Activated naive CD4-positive, alpha-beta T cell treated with anti-CD3 and anti-CD28 coated beads for 36 hours (primary cell): ENCODE data around the gene EPB41L4B. TPM values are rescaled to one million over a fixed set of nuclear protein-coding genes. Genes with fewer than 3 reads are reported as not detected.

Experiments
- CTCF ChIA-PET: fragments of 350-600 bp; sonication (Branson Sonifier 250); formaldehyde crosslinking; loops from one replicate; lab custom pipeline; 2021; ENCODE audit warnings: antibody characterized with exemption; lab: Charles Lee
- DNase-seq: peaks from one replicate; pipeline ENCODE4 v3.0.0-alpha.2; 2020
- H3K27ac Mint-ChIP-seq: one replicate; pipeline ENCODE4 v1.8.0; 2021; ENCODE audit warnings: mild to moderate bottlenecking, mixed read lengths
- H3K27me3 Mint-ChIP-seq: one replicate; pipeline ENCODE4 v1.8.0; 2021; ENCODE audit warnings: low read depth, mixed read lengths
- H3K36me3 Mint-ChIP-seq: one replicate; pipeline ENCODE4 v1.8.0; 2021; ENCODE audit warnings: low read depth, mixed read lengths
- H3K4me1 Mint-ChIP-seq: one replicate; pipeline ENCODE4 v1.8.0; 2021; ENCODE audit warnings: low read depth, mixed read lengths
- H3K4me3 Mint-ChIP-seq: one replicate; pipeline ENCODE4 v1.8.0; 2021; ENCODE audit warnings: mild to moderate bottlenecking, moderate library complexity, mixed read lengths
- H3K9me3 Mint-ChIP-seq: one replicate; pipeline ENCODE4 v1.8.0; 2021; ENCODE audit warnings: mixed read lengths
- intact Hi-C: fragments of 100-400 bp; cut with micrococcal nuclease; formaldehyde crosslinking; loops from one replicate; pipeline ENCODE4 v1.15.1; 2023
- total RNA-seq, 2 experiments: library from RNA; stranded (reverse); gene quantifications; one replicate each; pipeline ENCODE4 v1.2.3, GENCODE V29; 2021

EPB41L4B gene
- total RNA-seq, 2 experiments from 2014 or later, result 0.24 to 0.25 TPM

GRCh38 chr9:109245310-109245897 is 75.5 kb downstream of the EPB41L4B start:
- no peaks in the 10 kb centered on the region for H3K9me3 Mint-ChIP-seq

GRCh38 chr9:109244179-109245132 is 76.4 kb downstream of the EPB41L4B start:
- peaks cover 17% of the 10 kb centered on the region for H3K27me3 Mint-ChIP-seq
- peak overlapping the region; percentile 42 for H3K27ac Mint-ChIP-seq
- no peak overlapping the region for H3K4me3 Mint-ChIP-seq
- CTCF ChIA-PET, result interaction anchor here (0.7 to 1.4 kb wide), 5 partner anchors 14 to 355 kb away, joined by 3 to 5 read pairs (median 4); no protein-coding TSS in a partner anchor
- peak; percentile 80 for DNase-seq
- intact Hi-C loops, result loop anchor here (1.0 to 10.0 kb wide), 4 partner anchors 77 to 280 kb away; partner anchors contain the start of gene EPB41L4B
- no peaks in the 10 kb centered on the region for H3K9me3 Mint-ChIP-seq
- no peaks in the 10 kb centered on the region for H3K36me3 Mint-ChIP-seq
- no peaks in the 10 kb centered on the region for H3K4me1 Mint-ChIP-seq

More at GRCh38 chr9:109245310-109245897, 75.5 kb downstream of the EPB41L4B start:
- no peak for DNase-seq
- CTCF ChIA-PET, result interaction anchor here (0.6 to 1.4 kb wide), 7 partner anchors 9 to 356 kb away, joined by 3 to 5 read pairs (median 3); no protein-coding TSS in a partner anchor
- Mint-ChIP-seq H3K27ac (no peak overlapping the region), H3K27me3 (peaks cover 14% of the 10 kb centered on the region), H3K4me1 (no peaks in the 10 kb centered on the region), H3K4me3 (no peak overlapping the region), H3K36me3 (no peaks in the 10 kb centered on the region)
- intact Hi-C loops, result loop anchor here (10.0 kb wide), 1 partner anchor 279 kb away; no protein-coding TSS in a partner anchor

GRCh38 chr9:109242741-109243140 is 78.1 kb downstream of the EPB41L4B start:
- CTCF ChIA-PET, result interaction anchor here (0.7 kb wide), 1 partner anchor 1430 kb away, joined by 4 read pairs; no protein-coding TSS in a partner anchor
- Mint-ChIP-seq H3K27me3 (peaks cover 17% of the 10 kb centered on the region), H3K27ac (no peak overlapping the region), H3K4me3 (no peak overlapping the region), H3K4me1 (no peaks in the 10 kb centered on the region), H3K36me3 (no peaks in the 10 kb centered on the region), H3K9me3 (no peaks in the 10 kb centered on the region)
- DNase-seq, result no peak
- intact Hi-C loops, result loop anchor here (10.0 kb wide), 1 partner anchor 282 kb away; no protein-coding TSS in a partner anchor

- Mint-ChIP-seq H3K4me3 (no peak overlapping the region), H3K9me3 (no peaks in the 10 kb centered on the region), H3K4me1 (no peaks in the 10 kb centered on the region), H3K36me3 (no peaks in the 10 kb centered on the region), H3K27me3 (peaks cover 24% of the 10 kb centered on the region), H3K27ac (no peak overlapping the region)
- intact Hi-C loops, result loop anchor here (10.0 kb wide), 1 partner anchor 283 kb away; no protein-coding TSS in a partner anchor
- no peak for DNase-seq
- CTCF ChIA-PET, result no interaction called here
Observed at GRCh38 chr9:109242014-109242413, 78.8 kb downstream of the EPB41L4B start.

- Mint-ChIP-seq H3K27me3 (peaks cover 24% of the 10 kb centered on the region), H3K27ac (no peak overlapping the region), H3K4me1 (no peaks in the 10 kb centered on the region), H3K9me3 (no peaks in the 10 kb centered on the region), H3K36me3 (no peaks in the 10 kb centered on the region), H3K4me3 (no peak overlapping the region)
- intact Hi-C loops, result loop anchor here (10.0 kb wide), 1 partner anchor 284 kb away; no protein-coding TSS in a partner anchor
- CTCF ChIA-PET, result no interaction called here
- no peak for DNase-seq
Observed at GRCh38 chr9:109241207-109241606, 79.7 kb downstream of the EPB41L4B start.

GRCh38 chr9:109239240-109239639 is 81.6 kb downstream of the EPB41L4B start:
- Mint-ChIP-seq H3K9me3 (no peaks in the 10 kb centered on the region), H3K36me3 (no peaks in the 10 kb centered on the region), H3K4me1 (no peaks in the 10 kb centered on the region), H3K27me3 (peaks cover 20% of the 10 kb centered on the region), H3K27ac (no peak overlapping the region), H3K4me3 (no peak overlapping the region)
- CTCF ChIA-PET, result no interaction called here
- DNase-seq, result no peak
- intact Hi-C loops, result no loop called here

GRCh38 chr9:109238655-109239054 is 82.2 kb downstream of the EPB41L4B start:
- Mint-ChIP-seq H3K4me3 (no peak overlapping the region), H3K4me1 (no peaks in the 10 kb centered on the region), H3K27me3 (peaks cover 17% of the 10 kb centered on the region), H3K27ac (no peak overlapping the region), H3K36me3 (no peaks in the 10 kb centered on the region), H3K9me3 (no peaks in the 10 kb centered on the region)
- DNase-seq, result no peak
- intact Hi-C loops, result no loop called here
- CTCF ChIA-PET, result no interaction called here

GRCh38 chr9:109238125-109238524 is 82.7 kb downstream of the EPB41L4B start:
- peaks cover 12% of the 10 kb centered on the region for H3K27me3 Mint-ChIP-seq
- no peak overlapping the region for H3K4me3 Mint-ChIP-seq
- no peaks in the 10 kb centered on the region for H3K4me1 Mint-ChIP-seq
- no peak for DNase-seq
- no peaks in the 10 kb centered on the region for H3K9me3 Mint-ChIP-seq
- CTCF ChIA-PET, result no interaction called here
- H3K36me3 Mint-ChIP-seq, result no peaks in the 10 kb centered on the region
- H3K27ac Mint-ChIP-seq, result no peak overlapping the region
- intact Hi-C loops, result no loop called here

GRCh38 chr9:109232449-109233237 is 88.2 kb downstream of the EPB41L4B start:
- intact Hi-C loops, result no loop called here
- no peaks in the 10 kb centered on the region for H3K36me3 Mint-ChIP-seq
- H3K4me1 Mint-ChIP-seq, result no peaks in the 10 kb centered on the region
- no peaks in the 10 kb centered on the region for H3K9me3 Mint-ChIP-seq
- H3K27me3 Mint-ChIP-seq, result peaks cover 11% of the 10 kb centered on the region
- H3K4me3 Mint-ChIP-seq, result no peak overlapping the region
- CTCF ChIA-PET, result interaction anchor here (0.6 to 0.7 kb wide), 2 partner anchors 126 to 169 kb away, joined by 3 read pairs; no protein-coding TSS in a partner anchor
- DNase-seq, result no peak
- H3K27ac Mint-ChIP-seq, result no peak overlapping the region

- Mint-ChIP-seq H3K9me3 (no peaks in the 10 kb centered on the region), H3K4me3 (no peak overlapping the region), H3K27ac (no peak overlapping the region), H3K36me3 (no peaks in the 10 kb centered on the region), H3K4me1 (no peaks in the 10 kb centered on the region), H3K27me3 (peaks cover 5% of the 10 kb centered on the region)
- no peak for DNase-seq
- intact Hi-C loops, result no loop called here
- CTCF ChIA-PET, result interaction anchor here (0.6 to 0.7 kb wide), 2 partner anchors 127 to 168 kb away, joined by 3 read pairs; no protein-coding TSS in a partner anchor
Observed at GRCh38 chr9:109231593-109231992, 89.3 kb downstream of the EPB41L4B start.

GRCh38 chr9:109230277-109230676 is 90.6 kb downstream of the EPB41L4B start:
- DNase-seq, result no peak
- Mint-ChIP-seq H3K4me3 (no peak overlapping the region), H3K36me3 (no peaks in the 10 kb centered on the region), H3K9me3 (no peaks in the 10 kb centered on the region), H3K4me1 (no peaks in the 10 kb centered on the region), H3K27me3 (peaks cover 5% of the 10 kb centered on the region), H3K27ac (no peak overlapping the region)
- intact Hi-C loops, result no loop called here
- CTCF ChIA-PET, result interaction anchor here (1.0 kb wide), 1 partner anchor 15 kb away, joined by 5 read pairs; no protein-coding TSS in a partner anchor
